AG09319 (cell line): ENCODE data around the gene MBOAT2.

Source experiments
- DNase-seq: peaks from one replicate; pipeline ENCODE4 v3.0.0-alpha.2; 2010; ENCODE audit warnings: low read depth; ENCODE audit errors: extremely low read depth
- TF ChIP-seq, protein P1 (sequence below): IDR thresholded peaks from 2 replicates; pipeline ENCODE4 v1.5.1; 2011; ENCODE audit warnings: low read depth, mild to moderate bottlenecking, inconsistent platforms, low read length, moderate library complexity

The MBOAT2 gene

DNA sequence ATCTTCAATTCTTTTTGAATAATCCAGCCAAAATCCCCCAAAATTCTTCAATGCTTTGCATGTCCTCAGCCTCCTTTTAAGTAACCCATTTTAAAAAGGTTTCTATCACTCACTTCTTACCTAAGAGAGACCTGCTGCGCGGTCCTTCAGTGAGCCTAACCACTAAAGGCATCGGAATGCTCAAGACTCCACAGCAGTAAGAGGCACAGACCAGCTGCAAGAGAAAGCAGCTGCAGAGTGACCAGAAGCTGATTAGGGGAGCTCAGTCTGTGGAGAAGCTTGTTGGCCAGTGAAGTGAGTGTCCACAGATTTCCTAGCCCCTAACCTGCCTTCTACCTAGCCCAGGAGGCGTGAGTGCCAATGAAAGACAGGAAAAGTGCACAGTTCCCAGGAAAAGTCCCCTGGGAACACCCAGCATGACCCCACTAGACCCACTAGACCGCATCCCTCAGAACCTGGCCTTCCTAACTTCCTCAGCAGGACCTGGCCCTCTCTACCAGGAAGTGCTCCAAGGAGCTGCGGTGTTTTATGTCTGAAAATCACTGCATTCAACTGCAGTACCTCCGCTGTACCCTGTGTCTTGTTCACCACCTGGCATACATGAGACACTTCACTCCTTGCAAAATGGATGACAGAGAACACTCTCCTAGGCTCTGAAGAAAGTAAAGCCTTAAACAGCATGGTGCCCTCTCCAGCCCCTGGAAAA, 10.1 kb downstream of the MBOAT2 start:
- TF ChIP-seq, protein P1, sequence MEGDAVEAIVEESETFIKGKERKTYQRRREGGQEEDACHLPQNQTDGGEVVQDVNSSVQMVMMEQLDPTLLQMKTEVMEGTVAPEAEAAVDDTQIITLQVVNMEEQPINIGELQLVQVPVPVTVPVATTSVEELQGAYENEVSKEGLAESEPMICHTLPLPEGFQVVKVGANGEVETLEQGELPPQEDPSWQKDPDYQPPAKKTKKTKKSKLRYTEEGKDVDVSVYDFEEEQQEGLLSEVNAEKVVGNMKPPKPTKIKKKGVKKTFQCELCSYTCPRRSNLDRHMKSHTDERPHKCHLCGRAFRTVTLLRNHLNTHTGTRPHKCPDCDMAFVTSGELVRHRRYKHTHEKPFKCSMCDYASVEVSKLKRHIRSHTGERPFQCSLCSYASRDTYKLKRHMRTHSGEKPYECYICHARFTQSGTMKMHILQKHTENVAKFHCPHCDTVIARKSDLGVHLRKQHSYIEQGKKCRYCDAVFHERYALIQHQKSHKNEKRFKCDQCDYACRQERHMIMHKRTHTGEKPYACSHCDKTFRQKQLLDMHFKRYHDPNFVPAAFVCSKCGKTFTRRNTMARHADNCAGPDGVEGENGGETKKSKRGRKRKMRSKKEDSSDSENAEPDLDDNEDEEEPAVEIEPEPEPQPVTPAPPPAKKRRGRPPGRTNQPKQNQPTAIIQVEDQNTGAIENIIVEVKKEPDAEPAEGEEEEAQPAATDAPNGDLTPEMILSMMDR: no peak
- DNase-seq: no peak

DNA sequence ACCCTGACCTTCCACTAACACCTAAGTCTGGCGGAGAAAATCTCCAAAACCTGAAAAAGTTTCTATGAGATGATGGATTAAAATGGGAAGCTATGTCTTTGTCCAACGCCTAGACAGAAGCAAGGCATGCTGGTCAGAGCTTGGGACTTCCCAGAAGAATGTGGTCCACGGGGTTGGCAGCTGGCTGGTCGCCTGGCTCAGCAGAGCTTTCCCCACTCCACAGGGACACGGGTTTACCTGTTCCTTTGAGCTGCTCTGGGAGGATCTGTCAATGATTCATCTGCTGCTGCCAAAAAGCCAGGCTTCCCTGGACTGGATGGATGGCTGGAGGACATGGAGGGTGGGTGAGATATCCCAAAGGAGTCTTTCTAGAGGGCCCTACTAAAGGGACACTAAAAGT, 10.8 kb downstream of the MBOAT2 start:
- TF ChIP-seq, protein P1: no peak
- DNase-seq: no peak

DNA sequence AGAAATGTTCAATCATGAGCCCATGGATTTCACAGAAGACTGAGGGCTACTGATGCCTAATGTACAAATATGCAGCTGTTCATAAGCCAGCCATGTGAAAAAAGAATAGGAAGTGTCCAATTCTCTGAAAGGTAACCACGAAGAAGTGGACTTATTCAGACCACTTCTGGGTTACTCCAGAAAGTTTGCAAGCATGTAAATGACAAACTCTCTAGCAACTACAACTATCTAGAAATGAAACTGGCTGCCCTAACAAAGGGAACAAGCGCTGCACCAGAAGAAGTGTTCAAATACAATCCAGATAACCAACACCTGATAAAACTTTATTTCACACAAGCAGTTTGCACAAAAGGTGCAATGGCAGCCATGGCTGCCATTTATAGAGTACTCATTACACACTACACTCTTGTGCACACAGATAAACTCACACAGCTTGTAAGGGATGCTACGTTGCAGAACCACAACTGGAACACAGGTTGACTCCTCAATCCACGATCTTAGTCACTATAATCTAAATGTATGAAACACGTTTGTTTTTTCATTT, 13.9 kb downstream of the MBOAT2 start:
- TF ChIP-seq, protein P1: no peak
- no peak for DNase-seq

DNA sequence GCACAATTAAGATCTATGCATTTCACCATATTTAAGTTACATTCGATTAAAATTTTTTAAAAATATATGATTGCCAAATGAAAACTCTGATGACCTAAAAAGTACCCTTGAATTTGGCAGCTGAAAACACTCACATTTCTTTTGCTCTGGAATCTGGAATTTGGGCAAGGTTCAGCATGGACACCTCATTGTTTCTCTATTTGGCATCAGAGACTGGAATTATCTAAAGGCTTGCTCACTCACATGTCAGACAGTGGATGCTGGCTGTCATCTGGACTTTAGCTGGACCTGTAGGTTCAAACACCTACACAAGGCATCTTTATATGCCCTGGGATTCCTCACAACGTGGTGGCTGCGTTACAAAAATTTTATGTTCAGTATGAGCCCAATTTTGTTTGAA, 16.1 kb downstream of the MBOAT2 start:
- TF ChIP-seq, protein P1: no peak
- DNase-seq: no peak

DNA sequence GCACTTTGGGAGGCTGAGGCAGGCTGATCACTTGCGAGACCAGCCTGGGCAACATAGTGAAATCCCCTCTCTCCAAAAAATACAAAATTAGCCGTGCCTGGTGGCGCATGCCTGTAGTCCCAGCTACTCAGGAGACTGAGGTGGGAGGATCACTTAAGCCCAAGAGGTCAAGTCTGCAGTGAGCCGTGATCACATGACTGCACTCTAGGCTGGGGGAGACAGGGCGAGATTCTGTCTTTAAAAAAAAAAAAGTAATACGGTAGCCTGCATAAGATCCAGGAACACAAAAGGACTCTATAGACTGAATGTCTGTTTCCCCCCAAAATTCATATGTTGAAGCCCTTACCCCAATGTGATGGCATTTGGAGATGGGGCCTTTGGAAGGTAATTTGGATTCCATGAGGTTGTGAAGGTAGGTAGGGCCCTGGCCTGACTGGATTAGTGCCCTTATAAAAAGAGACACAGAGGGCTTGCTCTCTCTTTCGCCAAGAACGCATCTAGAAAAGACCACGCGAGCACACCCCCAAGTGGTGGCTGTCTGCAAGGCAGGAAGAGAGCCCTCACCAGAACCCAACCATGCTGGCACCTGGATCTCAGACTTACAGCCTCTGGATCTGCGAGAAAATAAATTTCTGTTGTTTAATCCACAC, 17.0 kb downstream of the MBOAT2 start:
- DNase-seq: no peak

DNA sequence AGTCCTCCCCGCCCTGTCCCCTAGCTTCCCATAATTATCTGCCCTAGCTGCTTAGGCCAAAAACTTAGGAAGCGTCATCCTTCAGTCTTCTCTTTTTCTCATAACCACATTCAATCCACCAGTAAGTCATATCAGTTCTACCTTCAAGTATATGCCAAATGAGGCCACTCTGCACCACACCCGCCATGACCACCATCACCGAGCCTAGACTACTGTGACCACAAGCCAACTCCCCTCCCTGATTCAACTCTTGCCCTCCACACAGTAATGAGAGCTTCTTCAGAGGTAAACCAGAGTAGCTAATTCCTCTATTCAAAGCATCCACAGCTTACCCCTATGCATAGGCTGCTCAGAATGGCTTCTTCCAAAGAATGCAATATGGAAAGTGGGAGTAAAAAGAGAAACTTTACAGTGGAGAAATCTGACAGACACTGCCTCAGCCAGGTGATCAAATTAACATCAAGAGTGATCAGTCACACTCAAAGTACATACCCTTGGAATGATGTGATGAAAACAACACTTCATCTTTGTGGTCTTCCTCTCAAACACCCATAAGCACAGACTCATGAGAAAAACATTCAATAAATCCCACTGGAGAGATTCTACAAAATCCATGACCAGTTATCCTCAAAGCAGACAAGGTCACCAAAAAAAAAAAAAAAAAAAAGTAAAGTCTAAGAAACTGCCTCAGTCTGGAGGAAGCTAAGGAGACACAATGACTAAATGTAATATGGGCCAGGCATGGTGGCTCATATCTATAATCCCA, 17.7 kb downstream of the MBOAT2 start:
- TF ChIP-seq, protein P1: no peak
- DNase-seq: no peak

More for the DNA sequence above, 17.0 kb downstream of the MBOAT2 start:
- TF ChIP-seq, protein P1: no peak
